NB4 (cell line): ENCODE data around the gene ANKFN1.

Experiments used
- CTCF ChIP-seq: IDR thresholded peaks from one replicate; pipeline ENCODE4 v1.5.1; 2012; ENCODE audit warnings: low read depth, low read length
- MYC ChIP-seq: IDR thresholded peaks from 2 replicates; pipeline ENCODE4 v1.6.1; 2011; ENCODE audit warnings: low read depth, low read length

- TF ChIP-seq CTCF (no peak), MYC (no peak)
Observed at GRCh38 chr17:56324676-56325075, 171.4 kb downstream of the ANKFN1 start.
